NB4 (cell line): ENCODE data around the gene SEL1L3.

Experiments used
- DNase-seq: peaks from one replicate; pipeline ENCODE4 v3.0.0; 2010; ENCODE audit warnings: low read depth
- H3K4me3 ChIP-seq: one replicate; pipeline ENCODE4 v1.5.1; 2011; ENCODE audit warnings: mild to moderate bottlenecking, low read depth, low read length, moderate library complexity
- CTCF ChIP-seq: IDR thresholded peaks from one replicate; pipeline ENCODE4 v1.5.1; 2012; ENCODE audit warnings: low read depth, low read length
- MAX ChIP-seq: IDR thresholded peaks from 2 replicates; pipeline ENCODE4 v1.6.1; 2011; ENCODE audit warnings: low read depth, low read length
- MYC ChIP-seq: IDR thresholded peaks from 2 replicates; pipeline ENCODE4 v1.6.1; 2011; ENCODE audit warnings: low read depth, low read length
- POLR2A ChIP-seq: IDR thresholded peaks from 2 replicates; pipeline ENCODE4 v1.6.1; 2011; ENCODE audit warnings: mild to moderate bottlenecking; ENCODE audit not compliant: insufficient read length; ENCODE audit errors: extremely low read depth

The SEL1L3 gene

GRCh38 chr4:25830548-25830947, 32.2 kb downstream of the SEL1L3 start:
- H3K4me3 ChIP-seq, result no peak overlapping the region
- DNase-seq, result no peak
- TF ChIP-seq POLR2A (no peak), MYC (no peak), CTCF (no peak), MAX (no peak)

GRCh38 chr4:25827897-25828296, 34.9 kb downstream of the SEL1L3 start:
- no peak for TF ChIP-seq CTCF
- TF ChIP-seq POLR2A, result no peak
- no peak for TF ChIP-seq MYC
- TF ChIP-seq MAX, result no peak
- DNase-seq, result no peak
- H3K4me3 ChIP-seq, result no peak overlapping the region

GRCh38 chr4:25827373-25827772, 35.4 kb downstream of the SEL1L3 start:
- no peak for TF ChIP-seq MAX

GRCh38 chr4:25826074-25826752, 36.6 kb downstream of the SEL1L3 start:
- TF ChIP-seq CTCF (no peak), POLR2A (no peak), MYC (no peak), MAX (no peak)
- no peak overlapping the region for H3K4me3 ChIP-seq
- no peak for DNase-seq

More at GRCh38 chr4:25827373-25827772, 35.4 kb downstream of the SEL1L3 start:
- no peak overlapping the region for H3K4me3 ChIP-seq
- DNase-seq, result no peak

- H3K4me3 ChIP-seq, result no peak overlapping the region
- no peak for DNase-seq
- TF ChIP-seq CTCF (no peak), MYC (no peak), POLR2A (no peak), MAX (no peak)
These were observed 39.2 kb downstream of the SEL1L3 start for GRCh38 chr4:25823632-25824031.

GRCh38 chr4:25821899-25822298, 40.9 kb downstream of the SEL1L3 start:
- H3K4me3 ChIP-seq, result no peak overlapping the region
- TF ChIP-seq MYC (no peak), POLR2A (no peak), MAX (no peak), CTCF (no peak)

More at GRCh38 chr4:25821899-25822298, 40.9 kb downstream of the SEL1L3 start:
- no peak for DNase-seq
